LoVo (cell line): Measurements from ENCODE around the gene CORO2A.
A peak's percentile ranks its signal among the peaks of the same experiment; 100 is the strongest.

Experiments used
- DNase-seq: peaks from one replicate; pipeline ENCODE4 v3.0.0-alpha.2; 2016; ENCODE audit warnings: low spot score

Gene CORO2A

GRCh38 chr9:98168153-98168780 lies 24.2 kb downstream of the CORO2A start:
- no peak for DNase-seq

- no peak for DNase-seq
Observed at GRCh38 chr9:98164912-98165311, 27.5 kb downstream of the CORO2A start.

- no peak for DNase-seq
Observed at GRCh38 chr9:98162613-98163012, 29.8 kb downstream of the CORO2A start.

GRCh38 chr9:98161851-98162250 lies 30.6 kb downstream of the CORO2A start:
- no peak for DNase-seq

- no peak for DNase-seq
Observed at GRCh38 chr9:98159790-98160189, 32.6 kb downstream of the CORO2A start.

- DNase-seq, result no peak
Observed at GRCh38 chr9:98159301-98159700, 33.1 kb downstream of the CORO2A start.

GRCh38 chr9:98158071-98158831 lies 34.2 kb downstream of the CORO2A start:
- DNase-seq, result no peak

- DNase-seq, result no peak
Observed at GRCh38 chr9:98157372-98157771, 35.1 kb downstream of the CORO2A start.

- DNase-seq, result no peak
Observed at GRCh38 chr9:98154678-98155077, 37.8 kb downstream of the CORO2A start.

GRCh38 chr9:98152526-98152925 lies 39.9 kb downstream of the CORO2A start:
- no peak for DNase-seq

GRCh38 chr9:98150721-98151120 lies 41.7 kb downstream of the CORO2A start:
- no peak for DNase-seq

- no peak for DNase-seq
Observed at GRCh38 chr9:98150164-98150563, 42.3 kb downstream of the CORO2A start.

- no peak for DNase-seq
Observed at GRCh38 chr9:98149422-98149821, 43.0 kb downstream of the CORO2A start.

GRCh38 chr9:98148486-98148885 lies 44.0 kb downstream of the CORO2A start:
- no peak for DNase-seq

GRCh38 chr9:98147582-98147981 lies 44.9 kb downstream of the CORO2A start:
- DNase-seq, result no peak

- DNase-seq, result peak; percentile 73
Observed at GRCh38 chr9:98146101-98146991, 46.1 kb downstream of the CORO2A start.

- DNase-seq, result no peak
Observed at GRCh38 chr9:98144631-98145030, 47.8 kb downstream of the CORO2A start.

- no peak for DNase-seq
Observed at GRCh38 chr9:98144076-98144475, 48.4 kb downstream of the CORO2A start.

- no peak for DNase-seq
Observed at GRCh38 chr9:98142925-98143481, 49.4 kb downstream of the CORO2A start.

- DNase-seq, result peak; percentile 92
Observed at GRCh38 chr9:98142182-98142907, 50.1 kb downstream of the CORO2A start.

GRCh38 chr9:98140503-98140902 lies 51.9 kb downstream of the CORO2A start:
- DNase-seq, result no peak

- no peak for DNase-seq
Observed at GRCh38 chr9:98136489-98136888, 55.9 kb downstream of the CORO2A start.
